GM12892 (cell line): ENCODE measurements around the gene PANK2.

Experiments
- POLR2A ChIP-seq: IDR thresholded peaks from 2 replicates; pipeline ENCODE4 v1.6.1; 2011; ENCODE audit warnings: low read depth, low read length, control low read depth
- TAF1 ChIP-seq: IDR thresholded peaks from 2 replicates; pipeline ENCODE4 v1.6.1; 2011; ENCODE audit warnings: low read depth, mild to moderate bottlenecking, control low read depth, low read length, borderline replicate concordance

GRCh38 chr20:3894796-3895195, 5.6 kb downstream of the PANK2 start:
- no peak for TF ChIP-seq TAF1
- no peak for TF ChIP-seq POLR2A
